Measurements from ENCODE around the gene CORO2B. TPM values are rescaled to one million over a fixed set of nuclear protein-coding genes. Genes with fewer than 3 reads are reported as not detected.

The CORO2B gene, protein sequence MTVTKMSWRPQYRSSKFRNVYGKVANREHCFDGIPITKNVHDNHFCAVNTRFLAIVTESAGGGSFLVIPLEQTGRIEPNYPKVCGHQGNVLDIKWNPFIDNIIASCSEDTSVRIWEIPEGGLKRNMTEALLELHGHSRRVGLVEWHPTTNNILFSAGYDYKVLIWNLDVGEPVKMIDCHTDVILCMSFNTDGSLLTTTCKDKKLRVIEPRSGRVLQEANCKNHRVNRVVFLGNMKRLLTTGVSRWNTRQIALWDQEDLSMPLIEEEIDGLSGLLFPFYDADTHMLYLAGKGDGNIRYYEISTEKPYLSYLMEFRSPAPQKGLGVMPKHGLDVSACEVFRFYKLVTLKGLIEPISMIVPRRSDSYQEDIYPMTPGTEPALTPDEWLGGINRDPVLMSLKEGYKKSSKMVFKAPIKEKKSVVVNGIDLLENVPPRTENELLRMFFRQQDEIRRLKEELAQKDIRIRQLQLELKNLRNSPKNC
- polyA plus RNA-seq (ENCODE audit: insufficient read length in 3 of 3), result 10 to 100 TPM; 22.2 to 25.3 (median 23.9) TPM
- long read RNA-seq, donor 1, transcript CORO2B-204 (12 exons, 3,566 nt), result major isoform, 5 of 192 reads
- long read RNA-seq, donor 1, partial matches to known transcripts, result 110 of 192 reads
- long read RNA-seq, donor 1, other reads (novel, unspliced or antisense), result 77 of 192 reads
- long read RNA-seq, donor 2, transcript CORO2B-204 (12 exons, 3,566 nt), result major isoform, 5 of 21 reads
- long read RNA-seq, donor 2, partial matches to known transcripts, result 16 of 21 reads
- long read RNA-seq, donor 2, other reads (novel, unspliced or antisense), result 0 of 21 reads
- long read RNA-seq, donor 3, transcript CORO2B-204 (12 exons, 3,566 nt), result major isoform, 8 of 8 reads
- long read RNA-seq, donor 3, partial matches to known transcripts, result 0 of 8 reads
- long read RNA-seq, donor 3, other reads (novel, unspliced or antisense), result 0 of 8 reads
- long read RNA-seq, donor 4, partial matches to known transcripts, result 0 of 4 reads
- long read RNA-seq, donor 4, other reads (novel, unspliced or antisense), result 0 of 4 reads
- long read RNA-seq, donor 5, result 0 reads
- long read RNA-seq, donor 6, partial matches to known transcripts, result 0 of 1 reads
- long read RNA-seq, donor 6, other reads (novel, unspliced or antisense), result 0 of 1 reads
- long read RNA-seq, donor 7, partial matches to known transcripts, result 21 of 24 reads
- long read RNA-seq, donor 7, other reads (novel, unspliced or antisense), result 0 of 24 reads
- long read RNA-seq, donor 8, result 0 reads
- long read RNA-seq, donor 9, partial matches to known transcripts, result 0 of 2 reads
- long read RNA-seq, donor 9, other reads (novel, unspliced or antisense), result 0 of 2 reads
- long read RNA-seq, donor 10, partial matches to known transcripts, result 0 of 3 reads
- long read RNA-seq, donor 10, other reads (novel, unspliced or antisense), result 0 of 3 reads
- long read RNA-seq, donor 11, partial matches to known transcripts, result 0 of 3 reads
- long read RNA-seq, donor 11, other reads (novel, unspliced or antisense), result 0 of 3 reads
- long read RNA-seq, donor 12, partial matches to known transcripts, result 0 of 2 reads
- long read RNA-seq, donor 12, other reads (novel, unspliced or antisense), result 0 of 2 reads
- long read RNA-seq, donor 13, result 0 reads
- long read RNA-seq, donor 14, transcript CORO2B-204 (12 exons, 3,566 nt), result major isoform, 5 of 5 reads
- long read RNA-seq, donor 14, partial matches to known transcripts, result 0 of 5 reads
- long read RNA-seq, donor 14, other reads (novel, unspliced or antisense), result 0 of 5 reads
- long read RNA-seq, donor 15, partial matches to known transcripts, result 0 of 1 reads
- long read RNA-seq, donor 15, other reads (novel, unspliced or antisense), result 0 of 1 reads
- long read RNA-seq, donor 16, transcript CORO2B-204 (12 exons, 3,566 nt), result major isoform, 6 of 548 reads
- long read RNA-seq, donor 16, partial matches to known transcripts, result 520 of 548 reads
- long read RNA-seq, donor 16, other reads (novel, unspliced or antisense), result 22 of 548 reads

DNA sequence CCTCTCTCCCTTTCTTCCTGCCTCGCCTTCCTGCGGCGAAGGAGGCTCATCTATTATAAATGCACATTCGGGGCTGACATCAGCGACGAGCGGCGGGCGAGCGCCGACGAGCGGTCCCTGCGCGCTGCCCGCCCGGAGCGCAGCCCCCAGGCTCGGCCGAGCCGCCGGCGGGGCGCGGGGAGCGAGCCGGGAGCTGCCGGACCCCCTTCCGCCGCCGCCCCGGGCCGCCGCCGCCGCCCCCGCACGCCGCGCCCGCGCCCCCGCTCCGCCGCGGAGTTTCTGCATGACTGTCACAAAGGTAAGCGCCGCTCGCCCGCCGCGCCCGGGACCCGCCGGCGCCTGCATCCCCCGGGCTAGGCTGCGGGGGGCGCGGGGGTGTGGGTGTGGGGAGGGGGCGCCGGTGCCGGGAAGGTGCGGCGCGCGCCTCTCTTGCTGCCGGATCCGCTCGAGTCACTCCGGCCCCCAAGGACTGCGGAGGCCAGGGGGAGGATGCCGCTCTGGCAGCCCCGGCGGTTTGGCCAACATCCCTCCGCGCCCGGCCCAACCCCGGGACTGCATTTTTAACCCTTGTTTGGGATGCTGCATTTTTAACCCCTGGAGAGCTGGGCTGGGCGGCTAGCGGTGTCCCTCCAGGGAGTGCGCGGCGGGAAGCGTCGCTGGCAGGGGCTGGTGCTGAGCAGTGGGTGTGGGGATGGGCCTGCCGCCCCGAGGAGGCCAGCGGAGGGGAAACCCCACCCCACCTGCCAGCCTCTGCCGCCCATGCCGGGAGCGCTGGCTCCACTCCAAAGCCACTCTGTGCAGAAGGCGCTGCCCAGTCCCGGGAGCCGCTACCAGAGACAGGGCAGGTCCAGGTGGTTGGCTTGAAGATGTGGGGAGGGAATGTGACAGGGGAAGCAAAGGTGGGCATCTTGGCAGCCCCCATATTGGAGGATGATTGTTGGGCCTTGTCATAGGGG lies at the start of gene CORO2B:
CORO2B (plus strand) TSS at position 14 of the 956 bp plus-strand sequence; CDS start at position 284, 270 bp downstream.
- peak in 2 of 11 donors; percentile 31 to 38 for DNase-seq (ENCODE audit: extremely low read depth in 1 of 11, low read depth in 9 of 11, low spot score in 4 of 11)

DNA sequence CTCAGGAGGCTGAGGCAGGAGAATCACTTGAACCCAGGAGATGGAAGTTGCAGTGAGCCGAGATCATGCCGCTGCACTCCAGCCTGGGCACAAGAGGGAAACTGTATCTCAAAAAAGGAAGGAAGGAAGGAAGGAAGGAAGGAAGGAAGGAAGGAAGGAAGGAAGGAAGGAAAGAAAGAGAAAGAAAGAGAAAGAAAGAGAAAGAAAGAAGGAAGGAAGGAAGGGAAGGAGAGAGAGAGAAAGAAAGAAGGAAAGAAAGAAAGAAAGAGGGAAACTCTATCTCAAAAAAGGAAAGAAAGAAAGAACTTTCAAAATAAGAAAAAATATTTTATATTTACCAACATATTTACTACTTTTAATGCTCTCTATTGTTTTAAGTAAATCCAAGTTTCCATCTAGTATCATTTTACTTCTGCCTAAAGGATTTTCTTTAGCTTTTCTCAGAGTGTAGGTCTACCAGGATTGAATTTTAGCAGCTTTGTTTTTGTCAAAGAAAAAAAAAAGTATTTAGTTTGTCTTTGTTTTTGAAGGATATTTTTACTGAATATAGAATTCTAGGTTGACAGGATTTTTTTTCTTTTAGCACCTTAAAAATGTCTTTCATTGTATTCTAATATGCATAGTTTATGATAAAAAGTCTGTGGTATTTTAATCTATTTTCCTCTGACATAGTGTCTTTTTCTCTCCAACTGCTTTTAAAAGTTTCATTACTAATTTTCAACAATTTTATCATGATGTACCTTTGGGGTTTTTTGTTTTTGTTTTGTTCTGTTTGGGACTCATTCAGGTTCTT lies 47.2 kb upstream of the CORO2B start:
- DNase-seq (ENCODE audit: extremely low read depth in 1 of 11, low read depth in 9 of 11, low spot score in 4 of 11), result no peak

DNA sequence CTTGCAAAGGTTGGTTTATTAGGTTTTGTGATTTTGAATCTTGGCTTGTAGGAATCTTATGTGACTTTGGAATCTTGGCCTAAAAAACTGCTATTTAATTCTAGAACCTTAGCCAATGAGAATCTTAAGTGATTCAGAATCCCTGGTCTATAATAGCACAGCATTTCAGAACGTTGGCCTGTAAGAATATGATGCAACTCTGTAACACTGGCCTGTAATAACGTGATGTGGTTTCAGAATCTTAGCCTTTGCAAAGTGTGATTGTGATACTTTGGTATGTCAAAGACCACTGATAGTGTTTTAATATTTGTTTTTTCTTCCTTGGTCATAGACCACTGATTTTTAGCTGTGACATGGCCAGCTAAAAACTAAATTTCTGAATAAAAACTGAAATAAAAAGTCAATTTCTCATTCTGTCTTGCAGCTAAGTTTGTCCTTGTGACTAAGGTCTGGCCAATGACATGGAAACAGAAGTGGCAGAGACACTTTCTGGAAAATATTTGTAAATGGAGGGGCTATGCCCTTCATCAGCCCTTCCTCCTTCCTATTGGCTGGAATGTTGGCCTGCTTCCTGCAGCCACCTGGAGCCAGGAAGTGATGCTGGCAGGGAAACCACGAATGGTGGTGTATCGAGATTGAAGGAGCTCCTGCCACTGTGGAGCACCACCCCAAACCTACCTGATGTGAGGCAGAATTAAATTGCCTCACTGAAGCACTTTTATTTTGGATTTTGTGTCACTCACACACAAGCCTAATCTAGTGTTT lies 42.3 kb upstream of the CORO2B start:
- DNase-seq (ENCODE audit: extremely low read depth in 1 of 11, low read depth in 9 of 11, low spot score in 4 of 11), result no peak

DNA sequence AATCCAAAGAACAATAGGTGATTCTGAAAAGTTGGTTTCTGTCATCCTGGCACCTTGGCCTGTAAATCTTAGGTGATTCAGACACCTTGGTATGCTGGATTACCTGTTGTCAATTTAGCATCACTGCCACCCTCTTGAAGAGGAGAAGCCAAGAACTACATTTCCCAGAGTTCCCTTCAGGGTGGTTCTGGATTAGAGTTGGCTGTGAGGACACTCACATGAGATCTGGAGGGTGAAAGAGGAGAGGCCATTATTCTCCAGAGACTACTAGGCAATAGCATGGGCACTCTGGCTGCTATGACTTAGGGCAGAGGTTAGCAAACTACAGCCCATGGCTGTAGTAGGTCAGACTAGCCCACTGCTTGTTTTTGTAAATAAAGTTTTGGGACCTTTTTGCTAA lies 41.7 kb upstream of the CORO2B start:
- DNase-seq (ENCODE audit: extremely low read depth in 1 of 11, low read depth in 9 of 11, low spot score in 4 of 11), result no peak

DNA sequence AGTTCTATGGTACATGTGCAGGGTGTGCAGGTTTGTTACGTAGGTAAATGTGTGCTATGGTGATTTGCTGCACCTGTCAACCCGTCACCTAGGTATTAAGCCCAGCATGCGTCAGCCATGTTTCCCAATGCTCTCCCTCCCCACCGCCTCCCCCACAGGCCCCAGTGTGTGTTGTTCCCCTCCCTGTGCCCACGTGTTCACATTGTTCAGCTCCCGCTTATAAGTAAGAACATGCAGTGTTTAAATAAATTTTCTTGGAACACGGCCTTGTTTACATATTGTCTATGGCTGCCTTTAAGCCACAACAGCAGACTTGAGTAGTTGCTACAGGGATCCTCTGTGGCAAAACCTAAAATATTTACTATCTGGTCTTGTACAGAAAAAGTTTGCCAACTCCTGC lies 41.3 kb upstream of the CORO2B start:
- DNase-seq (ENCODE audit: extremely low read depth in 1 of 11, low read depth in 9 of 11, low spot score in 4 of 11), result no peak

DNA sequence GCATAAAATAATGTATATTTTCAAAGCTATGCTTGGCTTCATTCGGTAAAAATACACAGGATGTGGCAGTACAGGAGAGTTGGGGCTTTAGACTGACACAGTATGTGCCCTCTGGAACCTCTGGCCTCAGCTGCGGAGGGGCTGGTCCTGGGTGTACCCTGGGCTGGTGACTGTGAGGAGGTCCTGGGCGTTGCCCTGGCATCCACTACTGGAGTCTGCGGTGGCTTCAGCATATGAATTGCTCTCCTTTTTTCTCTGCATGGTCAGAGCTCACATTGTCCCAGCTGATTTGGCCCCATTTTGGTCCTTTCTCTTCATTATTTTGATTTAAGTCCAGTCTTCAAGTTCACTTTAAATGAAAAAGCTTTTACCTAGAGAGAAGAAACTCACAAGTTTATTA lies 40.5 kb upstream of the CORO2B start:
- DNase-seq (ENCODE audit: extremely low read depth in 1 of 11, low read depth in 9 of 11, low spot score in 4 of 11), result no peak

DNA sequence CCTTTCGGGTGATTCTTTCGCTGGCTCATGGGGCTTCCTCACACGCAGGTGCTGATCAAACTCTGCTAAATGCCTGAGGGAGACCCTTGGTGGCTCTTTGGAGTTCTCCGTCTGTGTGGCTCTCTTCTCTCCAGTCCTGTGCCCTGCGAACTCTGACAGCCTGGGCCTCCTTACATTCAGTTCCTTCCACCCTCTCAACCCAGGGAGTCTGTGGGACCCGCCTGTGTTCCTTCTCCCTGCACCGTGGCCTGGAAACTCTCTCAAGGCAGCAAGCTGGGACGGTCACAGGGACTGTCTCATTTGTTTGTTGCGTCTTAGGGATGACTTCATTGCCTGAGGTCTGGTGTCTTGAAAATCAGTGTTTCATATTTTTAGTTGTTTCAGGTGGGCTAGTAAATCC lies 37.0 kb upstream of the CORO2B start:
- DNase-seq (ENCODE audit: extremely low read depth in 1 of 11, low read depth in 9 of 11, low spot score in 4 of 11), result no peak

DNA sequence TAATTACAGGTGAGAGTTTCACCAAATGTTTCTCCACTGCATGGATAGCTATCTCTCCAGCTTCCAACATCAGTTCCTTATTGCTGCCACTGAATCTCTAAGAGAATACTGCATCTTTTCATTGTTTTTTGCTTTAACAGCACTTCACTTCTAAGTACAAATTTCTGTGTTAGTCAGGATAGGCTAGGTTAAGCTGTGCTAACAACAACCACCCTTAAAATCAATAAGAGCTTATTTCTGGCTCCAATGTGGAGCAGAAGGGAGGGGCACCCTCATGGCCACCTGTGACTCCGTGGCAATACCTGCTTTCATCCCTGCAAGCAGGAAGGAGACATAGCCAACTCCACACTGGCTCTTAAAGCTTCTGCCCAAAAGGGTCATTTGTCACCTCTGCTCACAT lies 36.4 kb upstream of the CORO2B start:
- DNase-seq (ENCODE audit: extremely low read depth in 1 of 11, low read depth in 9 of 11, low spot score in 4 of 11), result no peak

DNA sequence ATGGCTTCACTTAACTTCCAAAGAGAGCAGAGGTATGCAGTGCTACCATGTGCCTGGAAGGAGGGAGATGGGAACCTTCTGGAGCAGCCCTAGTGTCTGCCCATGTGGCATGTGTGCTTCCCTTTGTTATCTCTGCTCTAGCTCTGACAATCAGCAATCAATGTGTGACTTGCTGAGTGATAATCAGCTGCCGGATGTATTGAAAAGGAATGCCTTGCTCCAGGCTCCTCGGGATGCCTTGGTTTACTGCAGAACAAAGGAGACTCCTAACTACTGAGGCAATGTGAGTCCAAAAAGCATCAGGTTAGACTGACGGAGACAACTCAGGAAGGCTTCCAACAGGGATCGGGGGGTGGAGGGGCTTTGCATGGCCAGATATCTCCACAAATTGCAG lies 36.0 kb upstream of the CORO2B start:
- no peak for DNase-seq (ENCODE audit: extremely low read depth in 1 of 11, low read depth in 9 of 11, low spot score in 4 of 11)

DNA sequence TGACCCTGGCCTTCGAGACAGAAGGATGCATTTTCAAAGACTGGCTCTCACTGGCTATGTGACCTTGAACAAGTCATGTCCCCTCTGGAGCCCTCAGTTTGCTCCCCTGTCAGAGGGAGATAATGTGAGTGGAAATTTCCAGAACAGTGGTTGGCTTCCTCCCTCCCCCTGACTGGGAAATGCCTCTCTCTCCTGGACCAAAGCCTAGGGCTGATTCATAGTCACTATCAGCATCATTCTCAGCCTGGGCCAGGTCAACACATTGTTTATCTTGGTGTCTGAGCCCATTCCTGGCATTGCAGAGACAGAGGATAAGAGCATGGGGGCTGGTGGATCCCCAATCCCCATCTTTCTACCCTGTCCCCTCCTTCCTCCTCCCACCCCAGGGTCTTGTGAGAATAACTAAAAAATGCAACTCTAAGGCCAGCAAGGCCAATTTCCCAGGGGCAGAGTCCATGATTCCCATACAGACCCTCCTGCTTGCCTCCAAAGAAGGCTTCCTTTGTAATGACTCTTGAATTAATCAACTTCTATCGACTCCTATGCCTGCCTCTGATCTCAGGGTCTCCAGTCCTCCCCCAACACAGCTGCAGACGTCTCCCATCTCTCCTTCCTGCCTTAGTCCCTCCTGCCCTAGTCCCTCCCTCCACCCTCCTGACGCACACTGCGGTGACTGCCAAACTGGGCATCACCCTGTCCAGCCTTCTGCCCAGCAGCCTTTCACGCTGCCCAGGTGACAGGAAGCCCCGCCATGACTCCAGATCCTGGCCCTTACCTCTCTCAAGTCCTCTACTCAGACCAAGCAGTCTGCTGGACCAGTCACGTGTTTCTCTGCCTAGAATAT lies 35.4 kb upstream of the CORO2B start:
- no peak for DNase-seq (ENCODE audit: extremely low read depth in 1 of 11, low read depth in 9 of 11, low spot score in 4 of 11)

DNA sequence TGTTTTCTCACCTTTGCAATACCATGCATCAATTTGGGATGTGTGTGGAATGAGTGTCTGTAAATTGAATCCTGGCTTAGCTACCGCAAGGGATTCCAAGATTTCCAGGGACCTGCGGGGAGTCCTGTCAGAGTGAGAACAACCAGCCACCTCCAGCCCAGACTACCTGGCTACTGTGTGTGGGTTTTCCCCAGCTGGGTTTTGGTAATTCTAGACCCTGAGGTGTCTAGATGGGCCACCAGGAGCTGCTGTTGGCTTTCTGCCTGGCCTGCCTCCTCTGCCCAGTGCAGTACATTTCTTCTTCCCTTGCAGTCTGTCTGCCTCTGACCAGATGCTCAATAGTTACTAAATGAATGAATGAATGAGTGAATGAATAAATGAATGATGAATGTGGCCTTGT lies 32.5 kb upstream of the CORO2B start:
- no peak for DNase-seq (ENCODE audit: extremely low read depth in 1 of 11, low read depth in 9 of 11, low spot score in 4 of 11)

DNA sequence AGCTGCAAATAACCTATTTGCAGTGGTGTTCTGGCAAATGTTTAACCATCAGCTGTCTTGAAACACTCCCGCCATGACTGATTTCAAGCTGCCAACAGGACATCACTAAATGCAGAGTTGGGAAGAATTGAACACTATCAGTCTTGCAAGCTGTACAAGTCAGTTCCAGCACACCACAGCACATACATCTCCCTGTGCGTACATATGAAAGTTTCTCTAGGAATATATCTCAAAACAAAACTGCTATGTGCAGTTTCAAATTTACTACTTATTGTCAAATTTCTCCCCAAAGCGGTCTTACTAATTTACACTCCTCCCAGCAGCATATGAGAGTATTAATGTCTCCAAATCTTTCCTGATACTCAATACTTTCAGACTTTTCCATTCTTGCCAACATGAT lies 30.4 kb upstream of the CORO2B start:
- DNase-seq (ENCODE audit: extremely low read depth in 1 of 11, low read depth in 9 of 11, low spot score in 4 of 11), result no peak

DNA sequence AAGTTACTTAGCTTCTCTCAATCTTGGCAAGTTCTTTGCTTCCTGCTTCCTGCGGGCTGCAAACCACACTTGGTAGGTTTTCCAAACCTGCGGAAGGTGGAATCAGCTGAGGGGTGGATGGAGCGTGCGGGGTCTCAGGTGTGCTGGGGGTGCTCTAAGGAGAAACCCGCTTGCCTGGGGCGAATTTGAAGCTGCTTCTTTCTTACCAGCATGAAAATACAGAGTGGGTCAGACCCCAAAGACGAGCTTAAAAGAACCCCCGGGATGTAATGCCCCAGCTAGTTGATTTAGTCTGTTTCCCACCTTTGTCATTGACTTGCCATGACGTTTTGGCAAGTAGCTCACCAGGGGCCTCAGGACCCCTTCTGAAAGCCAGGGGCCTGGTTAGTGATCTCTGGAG lies 28.8 kb upstream of the CORO2B start:
- DNase-seq (ENCODE audit: extremely low read depth in 1 of 11, low read depth in 9 of 11, low spot score in 4 of 11), result no peak

DNA sequence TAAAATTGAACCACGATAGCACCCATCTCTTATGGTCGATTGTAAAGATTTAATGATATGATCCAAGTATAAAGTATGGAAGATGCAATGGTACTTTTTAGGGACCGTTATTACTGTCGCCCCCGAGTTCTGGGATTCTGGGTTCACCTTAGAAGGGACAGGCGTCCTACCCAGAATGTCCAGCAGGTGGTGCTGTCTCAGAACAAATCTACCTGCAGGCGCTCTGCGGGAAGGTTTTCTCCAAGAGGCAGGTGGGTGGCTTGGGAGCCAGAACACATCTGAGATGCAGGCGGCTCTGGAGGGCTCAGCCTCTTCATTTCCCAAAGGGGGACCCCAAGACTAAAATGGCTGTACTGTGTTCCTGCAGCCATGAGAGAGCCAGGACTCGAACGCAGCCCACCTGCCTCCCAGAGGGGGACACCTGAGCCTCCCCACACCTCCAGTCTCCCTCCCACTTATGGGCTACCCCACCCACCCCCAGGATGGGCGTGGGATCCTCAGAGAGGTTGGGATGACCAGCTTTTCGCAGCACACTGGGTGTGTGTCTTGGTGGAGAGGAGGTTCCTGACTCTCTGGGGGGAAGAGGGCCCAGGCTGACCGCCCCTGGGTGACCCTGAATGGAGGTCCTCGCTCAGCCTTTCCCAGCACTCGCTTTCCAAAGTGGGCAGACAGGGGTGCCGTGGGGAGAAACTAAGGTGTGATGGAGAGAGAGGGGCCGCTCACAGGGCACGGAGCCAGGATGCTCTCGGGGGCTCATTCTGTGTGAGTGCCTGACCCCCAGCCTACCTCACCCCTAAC lies 28.1 kb upstream of the CORO2B start:
- peak in 9 of 11 donors; percentile 38 to 70 (median 52) for DNase-seq (ENCODE audit: extremely low read depth in 1 of 11, low read depth in 9 of 11, low spot score in 4 of 11)
